ENCODE results near the gene DUSP2. TPM values are rescaled to one million over a fixed set of nuclear protein-coding genes. Genes with fewer than 3 reads are reported as not detected.
"Not testable (repeated sequence)": the region's sequence is repeated elsewhere in the genome, so short reads cannot be mapped to it uniquely, and the experiment has no call there.

Gene DUSP2
- polyA plus RNA-seq, 12 donors = 2.0 to 8.9 (median 2.8) TPM; not detected in 2

DNA sequence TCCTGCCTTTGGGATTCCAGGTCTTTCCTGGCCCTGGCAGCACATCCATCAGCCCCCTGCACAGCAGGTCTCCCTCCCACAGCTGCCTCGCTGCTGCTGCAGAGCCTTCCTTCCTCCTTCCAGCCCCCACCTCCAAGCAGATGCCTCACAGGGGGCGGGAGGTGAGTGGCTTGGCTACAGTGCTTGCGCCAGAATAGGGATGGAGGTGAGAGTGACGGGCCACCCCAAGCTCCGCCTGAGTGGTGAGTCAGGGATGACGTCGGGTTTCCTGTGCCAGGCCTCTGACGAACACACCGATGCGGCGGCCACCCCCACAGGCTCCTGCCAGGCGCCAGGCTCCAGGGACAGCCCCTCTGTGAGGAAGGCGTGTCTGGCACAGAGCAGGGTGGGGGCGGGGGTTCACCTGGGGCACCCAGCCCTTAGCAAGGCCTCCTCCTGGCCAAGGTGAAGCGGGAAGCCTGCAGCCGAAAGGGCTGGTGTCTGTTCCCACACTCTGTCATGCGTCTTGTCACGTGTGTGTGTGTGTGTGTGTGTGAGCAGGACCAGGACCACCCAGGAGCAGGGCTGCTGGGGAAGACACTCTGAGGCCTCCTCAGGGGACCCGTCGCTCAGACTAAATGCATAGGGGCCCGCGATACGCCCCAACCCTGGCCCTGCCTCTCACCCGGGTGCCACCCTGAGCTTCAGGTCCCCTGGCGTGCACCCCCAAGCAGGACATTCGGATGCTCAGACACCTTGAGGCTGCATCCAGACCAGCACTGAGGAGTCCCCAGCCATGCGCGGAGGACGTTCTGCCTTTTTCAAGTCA lies 3.4 kb upstream of the DUSP2 start:
- peak; percentile 49 for DNase-seq

GRCh38 chr2:96147593-96148201 lies 2.5 kb upstream of the DUSP2 start:
- DNase-seq = no peak

GRCh38 chr2:96146881-96147592 lies 1.8 kb upstream of the DUSP2 start:
- no peak for DNase-seq

GRCh38 chr2:96146153-96146880 lies 1.1 kb upstream of the DUSP2 start:
- DNase-seq = peak; percentile 36

- no peak for DNase-seq
Measured at GRCh38 chr2:96145848-96146152, 560 bp upstream of the DUSP2 start.

DNA sequence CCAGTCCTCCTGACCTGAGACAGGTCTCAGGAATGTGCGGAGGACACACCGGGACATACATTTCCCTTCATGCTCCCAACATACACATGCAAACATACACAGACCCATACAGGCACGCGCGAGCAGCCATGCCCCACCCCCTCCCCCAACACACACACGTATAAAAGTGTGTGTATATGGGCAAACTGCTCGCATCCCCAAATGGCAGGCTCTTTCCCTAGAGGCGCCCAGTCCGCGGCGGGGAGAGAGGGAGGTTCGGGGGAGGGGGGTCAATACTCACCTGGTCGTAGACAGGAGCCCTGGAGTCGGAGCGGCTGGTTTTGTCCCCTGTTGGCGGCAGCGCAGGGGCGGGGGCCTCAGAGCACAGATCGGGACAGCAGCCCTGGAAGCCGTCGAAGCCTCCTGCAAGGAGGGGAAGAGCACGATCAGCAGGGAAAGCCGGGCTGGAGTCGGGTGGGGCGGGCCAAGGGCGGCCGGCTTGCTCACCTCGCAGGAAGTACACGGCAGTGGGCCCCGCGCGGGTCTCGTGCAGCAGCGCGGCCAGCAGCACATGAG lies 682 bp downstream of the DUSP2 start:
- no peak for DNase-seq

DNA sequence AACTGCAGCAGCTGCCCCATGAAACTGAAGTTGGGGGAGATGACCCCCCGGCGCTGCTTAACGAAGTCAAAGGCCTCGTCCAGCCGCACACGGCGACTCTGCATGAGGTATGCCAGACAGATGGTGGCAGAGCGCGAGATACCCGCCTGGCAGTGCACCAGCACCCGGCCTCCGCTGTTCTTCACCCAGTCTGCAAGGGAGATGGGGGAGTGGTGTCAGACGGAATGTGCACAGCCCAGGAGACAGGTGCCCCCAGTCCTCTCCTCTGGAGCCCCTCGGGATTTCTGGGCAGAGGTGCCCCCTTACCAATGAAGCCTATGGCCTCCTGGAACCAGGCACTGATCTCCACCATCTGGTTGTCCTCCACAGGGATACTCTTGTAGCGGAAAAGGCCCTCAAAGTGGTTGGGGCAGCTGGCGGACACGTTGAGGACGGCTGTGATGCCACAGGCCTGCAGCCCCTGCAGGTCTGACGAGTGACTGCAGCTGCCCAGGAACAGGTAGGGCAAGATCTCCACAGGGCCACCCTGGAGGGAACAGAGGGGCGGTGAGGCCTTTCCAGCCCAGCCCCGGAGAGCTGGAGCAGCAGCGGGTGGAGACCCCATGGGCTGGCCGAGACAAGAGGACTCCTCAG lies 1.3 kb downstream of the DUSP2 start:
- DNase-seq = no peak

- no peak for DNase-seq
Measured at GRCh38 chr2:96143231-96143847, 1.9 kb downstream of the DUSP2 start.

DNA sequence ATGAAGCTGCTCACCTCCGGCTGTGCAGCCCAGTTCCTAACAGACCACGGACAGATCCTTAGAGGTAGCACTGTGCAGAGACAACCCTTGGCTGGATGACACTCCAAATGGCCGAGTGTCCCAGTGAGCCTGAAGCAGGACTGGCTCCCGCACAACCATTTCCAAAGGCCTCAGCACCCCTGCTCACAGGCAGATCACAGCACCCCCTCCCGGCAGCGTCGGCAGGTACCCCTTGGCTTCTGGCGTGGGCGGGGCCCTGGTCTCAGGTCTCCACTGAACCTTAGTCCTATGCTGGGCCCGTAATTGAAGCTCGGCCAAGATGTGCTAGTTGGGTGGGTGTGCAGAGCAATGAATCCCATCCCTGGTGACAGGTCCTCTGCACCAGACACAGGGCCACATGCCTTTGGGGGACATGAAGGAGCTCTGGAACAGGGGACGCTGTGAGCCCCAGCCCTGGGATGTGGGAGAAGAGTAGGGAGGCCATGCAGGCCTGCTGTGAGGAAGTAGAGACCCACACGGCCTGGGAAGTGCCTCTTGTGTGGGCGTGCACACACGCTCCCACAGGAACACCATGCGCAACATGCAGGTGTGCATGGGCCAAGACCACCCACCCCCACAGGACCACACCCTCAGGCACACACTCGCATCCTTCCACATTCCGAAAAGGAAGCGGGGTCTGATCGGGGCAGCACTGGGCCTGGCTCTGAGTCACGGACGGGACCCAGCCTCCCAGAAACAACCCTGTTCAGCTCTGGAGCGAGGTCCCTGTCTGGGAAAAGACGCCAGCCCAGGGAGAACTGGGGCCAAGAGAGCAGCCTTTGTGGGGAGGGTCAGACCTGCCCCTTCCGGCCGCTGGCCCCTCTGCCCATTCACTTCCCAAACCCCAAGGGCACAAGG lies 2.8 kb downstream of the DUSP2 start:
- no peak for DNase-seq

DNA sequence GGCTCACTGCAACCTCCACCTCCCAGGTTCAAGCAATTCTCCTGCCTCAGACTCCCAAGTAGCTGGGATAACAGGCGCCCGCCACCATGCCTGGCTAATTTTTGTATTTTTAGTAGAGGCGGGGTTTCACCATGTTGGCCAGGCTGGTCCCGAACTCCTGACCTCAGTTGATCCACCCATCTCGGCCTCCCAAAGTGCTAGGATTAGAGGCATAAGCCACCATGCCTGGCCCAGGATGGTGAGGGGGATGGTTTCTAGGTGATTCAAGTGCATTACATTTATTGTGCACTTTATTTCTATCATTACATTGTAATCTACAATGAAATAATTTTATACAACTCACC lies 3.6 kb downstream of the DUSP2 start:
- DNase-seq = not testable (repeated sequence)

DNA sequence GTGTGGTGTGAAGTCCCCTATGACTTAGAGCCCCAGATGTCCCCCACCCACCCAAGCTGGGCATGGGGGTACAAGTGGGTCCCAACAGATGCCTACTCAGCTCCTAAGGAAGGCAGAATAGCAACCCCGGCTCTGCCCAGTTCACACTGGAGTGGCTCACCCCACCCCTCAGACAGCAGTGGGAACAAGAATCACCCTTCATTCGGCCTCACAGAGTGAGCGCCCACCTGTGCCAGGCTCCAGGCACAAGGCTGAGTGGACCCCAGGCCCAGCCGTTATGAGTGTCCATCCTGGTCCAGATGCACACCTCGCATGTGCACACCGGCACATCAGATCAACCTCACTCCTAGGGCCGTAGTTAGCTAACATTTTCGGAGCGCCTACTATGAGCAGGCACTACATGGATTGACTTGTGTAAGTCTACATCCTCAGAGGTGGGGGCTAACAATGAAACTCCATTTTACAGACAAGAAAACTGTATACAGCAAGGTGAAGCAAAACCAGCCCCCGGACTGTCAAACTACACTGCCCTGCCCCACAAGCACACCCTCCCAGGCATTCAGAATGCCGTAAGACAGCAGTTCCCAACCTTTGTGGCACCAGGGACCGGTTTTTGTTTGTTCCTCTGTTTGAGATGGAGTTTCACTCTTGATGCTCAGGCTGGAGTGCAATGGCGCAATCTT lies 4.2 kb downstream of the DUSP2 start:
- no peak for DNase-seq

DNA sequence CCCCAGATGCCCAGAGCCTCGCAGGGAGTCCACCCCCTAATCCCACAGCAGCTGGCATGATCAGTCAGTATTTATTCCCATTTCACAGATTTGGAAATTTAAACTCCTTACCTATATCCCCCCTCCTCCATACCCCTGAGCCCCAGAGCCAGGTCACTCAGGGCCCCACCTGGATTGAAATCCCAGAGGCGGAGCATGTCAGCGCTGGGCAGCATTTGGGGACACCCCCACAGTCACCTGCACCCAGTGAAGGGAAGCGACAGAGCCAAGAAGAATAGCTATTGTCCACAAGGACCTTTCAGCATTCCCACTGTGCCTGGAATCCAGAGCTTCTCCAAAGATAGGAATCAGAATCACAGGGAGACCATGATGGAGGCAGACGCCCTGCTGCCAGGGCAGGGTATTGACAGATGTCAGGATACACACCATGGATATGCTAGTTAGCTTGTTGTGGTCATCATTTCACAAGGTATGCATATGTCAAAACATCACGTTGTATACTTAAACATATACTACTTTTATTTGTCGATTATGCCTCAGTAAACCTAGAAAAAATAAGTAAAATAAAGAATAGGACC lies 6.0 kb downstream of the DUSP2 start:
- no peak for DNase-seq

- DNase-seq = no peak
Measured at GRCh38 chr2:96138179-96139145, 6.8 kb downstream of the DUSP2 start, which contains the start of gene ASTL. ASTL (minus strand) TSS chr2:96138502; CDS start chr2:96138436, 66 bp downstream.

GRCh38 chr2:96137321-96138178 lies 7.7 kb downstream of the DUSP2 start:
- no peak for DNase-seq

- no peak for DNase-seq
Measured at GRCh38 chr2:96136129-96136720, 9.0 kb downstream of the DUSP2 start.

DNA sequence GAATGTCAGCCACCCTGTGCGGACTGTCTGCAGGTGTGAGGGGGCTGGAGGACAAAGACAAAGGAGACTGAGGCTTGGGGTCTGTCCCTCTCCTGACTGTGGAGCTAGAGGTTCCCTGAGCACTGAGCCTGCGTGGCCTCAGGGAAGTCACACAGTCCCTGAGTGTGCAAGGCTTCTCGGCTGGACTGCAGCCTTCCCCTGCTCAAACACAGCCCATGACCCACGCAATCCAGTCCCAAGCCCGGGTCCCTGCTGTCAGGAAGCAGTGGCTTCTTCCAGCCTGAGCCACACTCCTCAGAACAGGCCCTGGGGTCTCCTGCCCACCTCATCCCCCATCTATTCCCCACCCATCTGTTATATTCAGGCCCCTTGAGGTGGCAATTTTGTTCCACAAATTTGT lies 9.6 kb downstream of the DUSP2 start:
- DNase-seq = no peak

Data from muscle of arm (tissue), 12 donors.